Measurements from ENCODE around the gene KCTD13. TPM values are rescaled to one million over a fixed set of nuclear protein-coding genes. Genes with fewer than 3 reads are reported as not detected.

KCTD13 gene
- total RNA-seq, 1 experiment from 2014 or later = 14.9 TPM

DNA sequence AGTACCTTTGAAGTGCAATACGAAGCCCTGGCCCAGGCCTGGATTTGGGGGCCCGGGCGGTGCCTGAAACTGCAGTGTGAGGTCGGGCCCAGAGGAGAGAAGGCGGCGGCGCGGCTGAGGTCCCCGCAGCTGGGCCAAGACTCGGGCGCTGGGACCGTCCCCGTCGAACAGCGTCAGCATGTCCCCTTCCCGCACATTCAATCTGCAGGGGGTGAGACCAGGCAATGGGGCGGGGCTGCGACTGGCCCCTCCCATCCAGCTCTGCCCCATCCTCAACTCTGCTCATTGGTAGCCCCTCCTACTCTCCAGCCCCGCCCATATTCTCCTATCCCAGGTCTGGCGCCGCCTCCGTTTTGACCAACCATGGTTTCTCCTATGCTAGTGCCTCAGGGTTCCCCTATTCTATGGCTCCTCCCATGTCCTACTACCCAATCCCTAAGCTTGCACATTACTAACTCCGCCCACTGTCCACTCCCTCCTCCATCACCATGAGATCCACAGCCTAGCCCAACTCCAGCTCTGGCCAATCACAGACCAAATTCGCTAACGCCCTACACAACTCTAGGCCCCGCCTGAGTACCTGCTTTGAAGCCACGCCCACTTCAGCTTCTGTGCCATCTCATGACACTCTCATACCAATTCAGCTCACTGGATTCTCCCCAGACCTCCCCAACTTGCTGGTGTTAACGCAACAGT, 48.6 kb downstream of the KCTD13 start:
- Mint-ChIP-seq H3K4me3 (ENCODE audit: unreplicated experiment) (no peak overlapping the region), H3K36me3 (ENCODE audit: insufficient read depth, unreplicated experiment) (peaks cover 5% of the 10 kb centered on the region), H3K27me3 (ENCODE audit: insufficient read depth, unreplicated experiment) (no peaks in the 10 kb centered on the region), H3K27ac (ENCODE audit: unreplicated experiment) (no peak overlapping the region), H3K4me1 (ENCODE audit: low read depth, unreplicated experiment) (no peaks in the 10 kb centered on the region), H3K9me3 (ENCODE audit: unreplicated experiment) (no peaks in the 10 kb centered on the region)
- H3K4me1 ChIP-seq = no peaks in the 10 kb centered on the region
- H3K36me3 ChIP-seq (ENCODE audit: control insufficient read depth, insufficient read depth, low read length) = no peaks in the 10 kb centered on the region
- no TSS peak for BruUV-seq (replicated peaks)
- TF ChIP-seq, protein P1, sequence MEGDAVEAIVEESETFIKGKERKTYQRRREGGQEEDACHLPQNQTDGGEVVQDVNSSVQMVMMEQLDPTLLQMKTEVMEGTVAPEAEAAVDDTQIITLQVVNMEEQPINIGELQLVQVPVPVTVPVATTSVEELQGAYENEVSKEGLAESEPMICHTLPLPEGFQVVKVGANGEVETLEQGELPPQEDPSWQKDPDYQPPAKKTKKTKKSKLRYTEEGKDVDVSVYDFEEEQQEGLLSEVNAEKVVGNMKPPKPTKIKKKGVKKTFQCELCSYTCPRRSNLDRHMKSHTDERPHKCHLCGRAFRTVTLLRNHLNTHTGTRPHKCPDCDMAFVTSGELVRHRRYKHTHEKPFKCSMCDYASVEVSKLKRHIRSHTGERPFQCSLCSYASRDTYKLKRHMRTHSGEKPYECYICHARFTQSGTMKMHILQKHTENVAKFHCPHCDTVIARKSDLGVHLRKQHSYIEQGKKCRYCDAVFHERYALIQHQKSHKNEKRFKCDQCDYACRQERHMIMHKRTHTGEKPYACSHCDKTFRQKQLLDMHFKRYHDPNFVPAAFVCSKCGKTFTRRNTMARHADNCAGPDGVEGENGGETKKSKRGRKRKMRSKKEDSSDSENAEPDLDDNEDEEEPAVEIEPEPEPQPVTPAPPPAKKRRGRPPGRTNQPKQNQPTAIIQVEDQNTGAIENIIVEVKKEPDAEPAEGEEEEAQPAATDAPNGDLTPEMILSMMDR (IDR thresholded peaks at IDR 0.05; ENCODE audit: insufficient read depth in 1 of 2, low read depth in 1 of 2, low read length in 1 of 2, severe bottlenecking in 1 of 2, unreplicated experiment in 1 of 2) = no peak
- POLR2A ChIA-PET = no interaction called here
- intact Hi-C loops (cut with micrococcal nuclease; ENCODE audit: unreplicated experiment) = no loop called here
- no peaks in the 10 kb centered on the region for H3K9me3 ChIP-seq
- CTCF ChIA-PET = no interaction called here
- peak; percentile 26 to 62 for DNase-seq
- H3K4me3 ChIP-seq (ENCODE audit: low read depth, low read length) = no peak overlapping the region
- H3K27me3 ChIP-seq (replicated peaks; ENCODE audit: control insufficient read depth, insufficient read depth, low read length) = no peaks in the 10 kb centered on the region

DNA sequence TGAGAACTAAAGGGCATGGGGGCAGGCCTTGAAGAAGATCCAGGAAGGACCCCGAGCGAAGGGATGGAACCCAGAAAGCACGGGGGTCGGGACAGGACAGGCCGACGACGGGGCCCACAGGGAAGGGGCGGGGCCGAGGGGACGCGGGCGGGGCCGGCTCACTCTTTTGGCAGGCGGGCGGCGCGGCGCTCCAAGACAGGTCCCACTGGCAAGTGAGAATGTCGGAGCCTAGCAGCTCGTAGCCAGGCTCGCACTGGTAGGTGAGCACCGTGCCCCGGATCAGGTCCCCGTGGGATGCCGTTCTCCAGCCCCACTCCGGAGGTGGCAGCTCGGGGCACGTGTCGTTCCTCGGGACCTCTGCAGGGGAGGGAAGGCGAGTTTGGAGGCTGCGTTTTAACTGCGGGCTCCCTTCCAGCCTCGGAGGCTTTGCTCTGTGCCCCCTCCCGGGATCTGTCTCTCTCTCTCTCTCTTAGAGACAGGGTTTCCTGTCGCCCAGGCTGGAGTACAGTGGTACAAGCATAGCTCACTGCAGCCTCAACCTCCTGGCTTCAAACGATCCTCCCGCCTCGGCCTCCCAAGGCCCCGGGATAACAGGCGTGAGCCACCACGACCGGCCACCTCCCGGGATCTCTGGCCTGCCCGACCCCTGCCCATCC, 49.3 kb downstream of the KCTD13 start:
- Histone ChIP-seq H3K4me1 (no peaks in the 10 kb centered on the region), H3K9me3 (no peaks in the 10 kb centered on the region), H3K4me3 (ENCODE audit: low read depth, low read length) (peak overlapping the region; percentile 18), H3K36me3 (ENCODE audit: control insufficient read depth, insufficient read depth, low read length) (no peaks in the 10 kb centered on the region), H3K27me3 (replicated peaks; ENCODE audit: control insufficient read depth, insufficient read depth, low read length) (no peaks in the 10 kb centered on the region)
- BruUV-seq (replicated peaks) = no TSS peak
- H3K4me3 Mint-ChIP-seq (ENCODE audit: unreplicated experiment) = peak overlapping the region; percentile 53
- H3K27ac Mint-ChIP-seq (ENCODE audit: unreplicated experiment) = no peak overlapping the region
- H3K9me3 Mint-ChIP-seq (ENCODE audit: unreplicated experiment) = no peaks in the 10 kb centered on the region
- H3K27me3 Mint-ChIP-seq (ENCODE audit: insufficient read depth, unreplicated experiment) = no peaks in the 10 kb centered on the region
- POLR2A ChIA-PET = no interaction called here
- peaks cover 5% of the 10 kb centered on the region for H3K36me3 Mint-ChIP-seq (ENCODE audit: insufficient read depth, unreplicated experiment)
- CTCF ChIA-PET = no interaction called here
- DNase-seq = no peak
- H3K4me1 Mint-ChIP-seq (ENCODE audit: low read depth, unreplicated experiment) = no peaks in the 10 kb centered on the region
- TF ChIP-seq, protein P1 (IDR thresholded peaks at IDR 0.05; ENCODE audit: insufficient read depth in 1 of 2, low read depth in 1 of 2, low read length in 1 of 2, severe bottlenecking in 1 of 2, unreplicated experiment in 1 of 2) = no peak
- intact Hi-C loops (cut with micrococcal nuclease; ENCODE audit: unreplicated experiment) = no loop called here

DNA sequence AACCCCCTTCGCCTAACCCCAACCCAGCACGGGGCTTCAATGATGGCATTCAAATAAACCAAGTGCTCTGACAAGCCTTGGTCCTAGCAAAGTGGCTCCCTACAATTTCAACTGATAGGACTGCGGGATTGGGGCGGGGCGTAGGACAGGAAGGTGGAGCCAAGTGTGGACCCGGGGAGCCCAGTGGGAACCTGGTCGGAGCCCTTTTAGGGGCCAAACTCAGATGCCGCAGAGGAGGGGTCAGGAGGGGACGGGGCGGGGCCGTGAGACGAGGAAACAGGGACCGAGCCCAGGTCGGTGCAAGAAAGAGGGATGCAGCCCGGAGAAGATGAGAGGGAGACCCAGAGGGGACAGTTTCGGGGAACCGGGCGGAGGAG, 49.8 kb downstream of the KCTD13 start:
- no peak overlapping the region for H3K27ac Mint-ChIP-seq (ENCODE audit: unreplicated experiment)
- DNase-seq = no peak
- H3K36me3 ChIP-seq (ENCODE audit: control insufficient read depth, insufficient read depth, low read length) = no peaks in the 10 kb centered on the region
- TF ChIP-seq, protein P1 (IDR thresholded peaks at IDR 0.05; ENCODE audit: insufficient read depth in 1 of 2, low read depth in 1 of 2, low read length in 1 of 2, severe bottlenecking in 1 of 2, unreplicated experiment in 1 of 2) = no peak
- no peaks in the 10 kb centered on the region for H3K27me3 ChIP-seq (replicated peaks; ENCODE audit: control insufficient read depth, insufficient read depth, low read length)
- H3K4me1 Mint-ChIP-seq (ENCODE audit: low read depth, unreplicated experiment) = no peaks in the 10 kb centered on the region
- ChIA-PET CTCF (no interaction called here), POLR2A (no interaction called here)
- H3K4me1 ChIP-seq = no peaks in the 10 kb centered on the region
- BruUV-seq (replicated peaks) = no TSS peak
- peak overlapping the region; percentile 53 for H3K4me3 Mint-ChIP-seq (ENCODE audit: unreplicated experiment)
- H3K4me3 ChIP-seq (ENCODE audit: low read depth, low read length) = peak overlapping the region; percentile 18
- peaks cover 5% of the 10 kb centered on the region for H3K36me3 Mint-ChIP-seq (ENCODE audit: insufficient read depth, unreplicated experiment)
- no peaks in the 10 kb centered on the region for H3K9me3 Mint-ChIP-seq (ENCODE audit: unreplicated experiment)
- H3K9me3 ChIP-seq = no peaks in the 10 kb centered on the region
- intact Hi-C loops (cut with micrococcal nuclease; ENCODE audit: unreplicated experiment) = no loop called here
- no peaks in the 10 kb centered on the region for H3K27me3 Mint-ChIP-seq (ENCODE audit: insufficient read depth, unreplicated experiment)
